MG63 (cell line): ENCODE measurements around the gene NPY4R2. TPM values are rescaled to one million over a fixed set of nuclear protein-coding genes. Genes with fewer than 3 reads are reported as not detected.
"Not testable (repeated sequence)": the region's sequence is repeated elsewhere in the genome, so short reads cannot be mapped to it uniquely, and the experiment has no call there.

Experiments used
- DNase-seq: peaks from one replicate; pipeline ENCODE4 v3.0.0-alpha.2; 2020
- H3K27me3 ChIP-seq: fragments of 250-450 bp; sonication (Bioruptor Pico); 2 replicates; pipeline ENCODE4 v1.5.1; 2020; ENCODE audit warnings: mild to moderate bottlenecking, moderate library complexity
- H3K36me3 ChIP-seq: fragments of 250-450 bp; sonication (Bioruptor Pico); 2 replicates; pipeline ENCODE4 v1.5.1; 2020; ENCODE audit warnings: mild to moderate bottlenecking, moderate library complexity
- H3K4me3 ChIP-seq: fragments of 250-450 bp; sonication (Bioruptor Pico); 2 replicates; pipeline ENCODE4 v1.5.1; 2020; ENCODE audit warnings: mild to moderate bottlenecking, moderate library complexity
- H3K9me3 ChIP-seq: fragments of 250-450 bp; sonication (Bioruptor Pico); 2 replicates; pipeline ENCODE4 v1.5.1; 2020; ENCODE audit warnings: mild to moderate bottlenecking, moderate library complexity
- total RNA-seq: library from RNA; depleted of rRNA; stranded (reverse); fragments of >200 nt; shearing (Covaris generic); gene quantifications from 2 replicates; pipeline ENCODE4 v1.2.3, GENCODE V29; 2014; ENCODE audit warnings: low replicate concordance; rRNA removed

The NPY4R2 gene, protein sequence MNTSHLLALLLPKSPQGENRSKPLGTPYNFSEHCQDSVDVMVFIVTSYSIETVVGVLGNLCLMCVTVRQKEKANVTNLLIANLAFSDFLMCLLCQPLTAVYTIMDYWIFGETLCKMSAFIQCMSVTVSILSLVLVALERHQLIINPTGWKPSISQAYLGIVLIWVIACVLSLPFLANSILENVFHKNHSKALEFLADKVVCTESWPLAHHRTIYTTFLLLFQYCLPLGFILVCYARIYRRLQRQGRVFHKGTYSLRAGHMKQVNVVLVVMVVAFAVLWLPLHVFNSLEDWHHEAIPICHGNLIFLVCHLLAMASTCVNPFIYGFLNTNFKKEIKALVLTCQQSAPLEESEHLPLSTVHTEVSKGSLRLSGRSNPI
- 0.26 TPM in 1 of 2 replicates, not detected in the other for total RNA-seq

DNA sequence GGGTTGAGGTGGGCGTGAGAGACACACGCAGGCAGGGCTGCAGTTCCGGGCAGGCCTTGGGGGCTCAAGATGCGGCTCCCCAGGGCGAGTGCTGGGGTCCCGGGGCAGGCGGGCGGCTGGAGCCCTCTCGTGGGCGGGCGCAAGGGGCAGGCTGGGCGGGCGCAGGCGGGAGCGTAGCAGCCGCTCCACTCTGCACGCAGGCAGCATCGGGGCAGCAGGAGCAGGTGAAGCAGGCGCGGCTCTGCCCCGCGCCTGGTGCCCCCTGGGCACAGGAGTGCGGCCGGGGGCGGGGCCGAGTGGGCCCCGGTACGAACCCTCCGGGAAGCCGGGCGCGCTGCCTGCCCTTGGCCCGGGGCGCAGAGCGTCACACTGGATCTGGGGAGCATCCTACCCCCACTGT, at the start of gene NPY4R2:
Gene NPY4R2, plus strand, starts transcription at position 188 of the 400 bp plus-strand sequence. CDS start 3,326 bp downstream, outside the sequence.
- not testable (repeated sequence) for H3K9me3 ChIP-seq, H3K36me3 ChIP-seq, H3K27me3 ChIP-seq, DNase-seq, H3K4me3 ChIP-seq

GRCh38 chr10:47870887-47871286, 47.6 kb upstream of the NPY4R2 start:
- H3K36me3 ChIP-seq, H3K9me3 ChIP-seq, H3K4me3 ChIP-seq, H3K27me3 ChIP-seq, DNase-seq: not testable (repeated sequence)

DNA sequence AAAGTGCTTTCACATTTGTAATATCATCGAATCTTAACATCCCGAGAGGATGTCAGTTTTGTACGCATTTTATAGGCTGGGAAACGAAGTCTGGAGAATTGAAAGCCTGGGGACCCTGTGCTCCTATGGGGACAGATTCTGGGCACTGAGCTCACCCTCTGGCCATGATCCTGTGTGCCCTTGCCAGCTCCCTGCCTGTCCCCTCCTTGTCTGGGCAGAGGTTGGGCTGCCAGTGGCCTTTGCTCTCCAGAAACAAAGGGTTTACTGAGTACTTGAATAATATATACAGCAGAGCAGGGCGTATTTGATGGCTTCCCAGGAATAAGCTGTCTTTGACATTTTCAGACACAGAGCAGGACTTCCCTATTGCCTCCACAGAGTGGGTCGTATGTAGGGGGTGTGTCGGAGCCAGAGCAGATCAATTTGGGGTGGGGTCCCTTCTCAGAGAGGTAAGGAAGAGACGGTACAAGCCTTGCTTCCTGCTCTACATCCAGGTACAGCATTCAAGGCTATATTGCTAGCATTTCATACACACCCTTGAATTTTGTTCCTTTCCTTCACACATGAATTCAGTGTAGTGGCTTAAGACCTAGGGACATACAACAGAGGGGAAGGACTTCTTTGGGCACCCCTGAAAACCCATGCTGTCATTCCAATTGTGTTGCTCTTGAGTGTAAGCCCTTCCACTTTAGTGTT, 46.8 kb upstream of the NPY4R2 start:
- DNase-seq, H3K9me3 ChIP-seq, H3K27me3 ChIP-seq, H3K36me3 ChIP-seq, H3K4me3 ChIP-seq: not testable (repeated sequence)

DNA sequence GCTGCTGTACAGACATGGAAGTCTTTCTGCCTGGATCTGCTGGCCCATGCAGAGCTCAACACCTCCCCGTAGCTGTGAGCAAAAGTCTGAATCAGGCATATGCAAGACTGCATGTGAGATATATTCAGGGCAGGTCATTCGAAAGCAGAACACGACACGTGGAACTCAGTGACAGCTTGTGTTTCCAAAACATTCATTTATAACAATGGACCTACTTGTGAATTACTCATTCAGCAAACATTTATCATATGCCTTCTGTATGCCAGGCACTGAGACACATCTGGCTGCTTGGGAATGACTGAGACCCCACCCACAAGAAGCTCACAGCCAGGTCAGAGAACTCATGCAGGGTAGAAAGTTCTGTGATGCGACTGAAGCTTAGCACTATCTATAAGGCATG, 46.2 kb upstream of the NPY4R2 start:
- DNase-seq, H3K4me3 ChIP-seq, H3K9me3 ChIP-seq, H3K27me3 ChIP-seq, H3K36me3 ChIP-seq: not testable (repeated sequence)

- not testable (repeated sequence) for H3K36me3 ChIP-seq, H3K4me3 ChIP-seq, H3K9me3 ChIP-seq, H3K27me3 ChIP-seq, DNase-seq
Measured at GRCh38 chr10:47884239-47884638, 34.2 kb upstream of the NPY4R2 start.

DNA sequence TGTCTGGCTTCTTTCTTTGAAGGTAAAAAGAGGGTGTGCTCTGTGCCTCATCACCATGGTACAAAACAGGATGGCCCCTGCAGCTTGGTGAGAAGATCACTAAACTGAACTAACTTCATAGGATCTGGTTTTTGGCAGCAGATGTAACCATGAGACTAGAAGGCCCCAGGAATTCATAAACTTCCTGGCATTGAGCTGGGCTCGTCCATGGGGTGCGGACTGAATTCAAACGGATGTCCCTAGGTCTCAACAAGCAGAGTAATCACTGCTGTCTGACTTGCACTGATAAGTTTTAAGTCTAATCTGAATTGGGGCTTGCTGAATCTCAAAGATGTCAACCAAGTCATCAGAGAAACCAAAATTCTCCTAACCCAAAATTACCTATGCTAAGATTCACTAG, 33.5 kb upstream of the NPY4R2 start:
- not testable (repeated sequence) for H3K36me3 ChIP-seq, H3K27me3 ChIP-seq, H3K9me3 ChIP-seq, DNase-seq, H3K4me3 ChIP-seq

- not testable (repeated sequence) for H3K4me3 ChIP-seq, H3K27me3 ChIP-seq, H3K36me3 ChIP-seq
Measured at GRCh38 chr10:47886356-47886755, 32.1 kb upstream of the NPY4R2 start.

DNA sequence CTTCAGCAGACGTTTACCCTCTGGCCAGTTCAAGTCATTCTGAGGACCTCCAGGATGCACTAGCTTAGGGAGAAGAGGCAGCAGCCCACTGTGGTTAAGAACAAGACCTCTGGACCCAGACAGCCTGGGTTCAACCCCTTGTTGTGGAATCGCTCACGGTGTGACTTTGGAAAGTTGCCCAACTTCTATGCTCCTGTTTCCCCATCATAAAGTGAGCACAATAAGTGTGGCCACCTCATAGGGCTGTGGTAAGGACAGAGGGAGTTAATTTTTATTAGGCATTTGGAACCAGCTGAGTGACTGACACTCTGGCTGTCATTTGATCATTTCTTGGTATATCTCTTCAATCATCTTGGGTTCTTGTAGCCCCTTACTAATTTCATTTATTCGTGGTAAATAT, 31.6 kb upstream of the NPY4R2 start:
- DNase-seq, H3K27me3 ChIP-seq, H3K4me3 ChIP-seq, H3K9me3 ChIP-seq, H3K36me3 ChIP-seq: not testable (repeated sequence)

More at GRCh38 chr10:47886356-47886755, 32.1 kb upstream of the NPY4R2 start:
- not testable (repeated sequence) for DNase-seq, H3K9me3 ChIP-seq

- not testable (repeated sequence) for H3K9me3 ChIP-seq, H3K27me3 ChIP-seq, H3K36me3 ChIP-seq, H3K4me3 ChIP-seq, DNase-seq
Measured at GRCh38 chr10:47890737-47891136, 27.7 kb upstream of the NPY4R2 start.

- H3K36me3 ChIP-seq, DNase-seq, H3K9me3 ChIP-seq, H3K27me3 ChIP-seq, H3K4me3 ChIP-seq: not testable (repeated sequence)
Measured at GRCh38 chr10:47892494-47893261, 25.8 kb upstream of the NPY4R2 start.

- not testable (repeated sequence) for H3K4me3 ChIP-seq, H3K27me3 ChIP-seq, H3K36me3 ChIP-seq, H3K9me3 ChIP-seq, DNase-seq
Measured at GRCh38 chr10:47894571-47894970, 23.9 kb upstream of the NPY4R2 start.

GRCh38 chr10:47897813-47898212, 20.6 kb upstream of the NPY4R2 start:
- H3K4me3 ChIP-seq, H3K27me3 ChIP-seq, H3K9me3 ChIP-seq, DNase-seq, H3K36me3 ChIP-seq: not testable (repeated sequence)

DNA sequence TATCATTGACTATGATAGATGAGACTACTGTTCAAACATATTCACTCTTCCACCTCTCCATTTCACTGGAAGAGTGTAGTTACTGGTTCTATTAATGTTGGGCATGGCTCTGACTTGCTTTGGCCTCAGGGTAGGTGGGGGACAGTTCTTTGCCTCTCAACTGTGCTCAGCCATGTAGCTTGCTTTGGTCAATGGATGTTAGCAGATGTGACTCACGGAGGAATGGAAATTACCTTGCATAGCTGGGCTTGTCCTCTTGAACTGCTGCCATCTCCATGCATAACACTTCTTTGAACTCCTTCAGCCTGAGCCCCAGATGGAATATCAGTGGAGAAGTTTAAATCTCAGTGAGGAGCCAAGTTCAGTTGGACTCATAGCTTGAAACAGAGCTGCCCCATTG, 9.1 kb upstream of the NPY4R2 start:
- not testable (repeated sequence) for DNase-seq, H3K36me3 ChIP-seq, H3K27me3 ChIP-seq, H3K4me3 ChIP-seq, H3K9me3 ChIP-seq

- not testable (repeated sequence) for DNase-seq, H3K9me3 ChIP-seq, H3K4me3 ChIP-seq, H3K36me3 ChIP-seq, H3K27me3 ChIP-seq
Measured at GRCh38 chr10:47910486-47910885, 8.0 kb upstream of the NPY4R2 start.

- not testable (repeated sequence) for H3K27me3 ChIP-seq, DNase-seq, H3K36me3 ChIP-seq, H3K9me3 ChIP-seq, H3K4me3 ChIP-seq
Measured at GRCh38 chr10:47914052-47914451, 4.4 kb upstream of the NPY4R2 start.

- not testable (repeated sequence) for H3K4me3 ChIP-seq, DNase-seq, H3K36me3 ChIP-seq, H3K27me3 ChIP-seq, H3K9me3 ChIP-seq
Measured at GRCh38 chr10:47915849-47916548, 2.5 kb upstream of the NPY4R2 start.

GRCh38 chr10:47920610-47921009, 2.1 kb downstream of the NPY4R2 start:
- H3K4me3 ChIP-seq, H3K9me3 ChIP-seq, H3K27me3 ChIP-seq, H3K36me3 ChIP-seq: not testable (repeated sequence)
- peak; percentile 10 for DNase-seq
